SKM-1 treated with dmso at 0.1 percent for 144 hours (cell line): ENCODE measurements around the gene RPEL1.
"Not testable (repeated sequence)": the region's sequence is repeated elsewhere in the genome, so short reads cannot be mapped to it uniquely, and the experiment has no call there.

Source experiments
- DNase-seq: peaks from one replicate; lab custom pipeline; 2025; ENCODE audit not compliant: unreplicated experiment; lab: John Stamatoyannopoulos, UW

Gene RPEL1

DNA sequence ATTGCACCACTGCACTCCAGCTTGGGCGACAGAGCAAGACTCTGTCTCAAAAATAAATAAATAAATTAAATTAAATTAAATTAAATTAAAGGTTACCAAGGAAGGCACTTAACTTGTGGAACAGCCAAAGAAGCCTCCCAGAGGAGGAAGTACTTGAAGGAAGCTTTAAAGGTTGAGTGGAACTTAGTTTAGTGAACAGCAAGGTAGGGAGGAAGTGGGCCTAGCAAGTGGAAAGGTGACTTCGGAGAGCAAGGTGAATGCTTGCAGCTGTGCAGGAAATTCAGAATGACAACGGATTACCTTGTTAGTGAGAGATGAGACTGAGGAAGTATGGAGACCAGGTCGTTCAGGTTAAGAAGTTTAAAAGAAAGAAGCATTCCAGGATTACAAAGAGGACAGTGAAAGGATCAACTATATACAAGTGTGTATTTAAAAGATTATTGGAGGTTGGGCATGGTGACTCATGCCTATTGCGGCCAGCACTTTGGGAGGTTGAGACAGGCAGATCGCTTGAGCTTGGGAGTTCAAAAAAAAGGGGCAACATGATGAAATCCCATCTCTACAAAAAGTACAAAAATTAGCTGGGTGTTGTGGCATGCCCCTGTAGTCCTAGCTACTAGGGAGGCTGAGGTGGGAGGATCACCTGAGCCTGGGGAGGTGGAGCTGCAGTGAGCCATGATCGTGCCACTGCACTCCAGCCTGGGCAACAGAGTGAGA, 12.8 kb upstream of the RPEL1 start:
- DNase-seq: peak; percentile 23

DNA sequence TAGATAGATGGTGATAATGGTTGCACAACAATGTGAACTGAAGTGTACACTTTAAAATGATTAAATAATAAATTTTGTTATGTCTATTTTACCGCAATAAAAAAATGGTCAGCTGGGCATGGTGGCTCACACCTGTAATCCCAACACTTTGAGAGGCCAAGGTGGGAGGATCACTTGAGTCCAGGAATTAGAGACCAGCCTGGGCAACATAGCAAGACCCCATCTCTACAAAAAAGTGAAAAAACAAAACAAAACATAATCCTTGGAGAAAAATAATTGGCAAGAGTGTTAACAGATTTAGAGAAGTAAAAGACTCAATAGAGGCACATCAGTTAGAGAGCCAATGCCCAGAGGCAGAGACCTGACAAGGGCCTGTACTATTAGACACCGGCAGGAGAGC, 9.9 kb upstream of the RPEL1 start:
- DNase-seq: no peak

DNA sequence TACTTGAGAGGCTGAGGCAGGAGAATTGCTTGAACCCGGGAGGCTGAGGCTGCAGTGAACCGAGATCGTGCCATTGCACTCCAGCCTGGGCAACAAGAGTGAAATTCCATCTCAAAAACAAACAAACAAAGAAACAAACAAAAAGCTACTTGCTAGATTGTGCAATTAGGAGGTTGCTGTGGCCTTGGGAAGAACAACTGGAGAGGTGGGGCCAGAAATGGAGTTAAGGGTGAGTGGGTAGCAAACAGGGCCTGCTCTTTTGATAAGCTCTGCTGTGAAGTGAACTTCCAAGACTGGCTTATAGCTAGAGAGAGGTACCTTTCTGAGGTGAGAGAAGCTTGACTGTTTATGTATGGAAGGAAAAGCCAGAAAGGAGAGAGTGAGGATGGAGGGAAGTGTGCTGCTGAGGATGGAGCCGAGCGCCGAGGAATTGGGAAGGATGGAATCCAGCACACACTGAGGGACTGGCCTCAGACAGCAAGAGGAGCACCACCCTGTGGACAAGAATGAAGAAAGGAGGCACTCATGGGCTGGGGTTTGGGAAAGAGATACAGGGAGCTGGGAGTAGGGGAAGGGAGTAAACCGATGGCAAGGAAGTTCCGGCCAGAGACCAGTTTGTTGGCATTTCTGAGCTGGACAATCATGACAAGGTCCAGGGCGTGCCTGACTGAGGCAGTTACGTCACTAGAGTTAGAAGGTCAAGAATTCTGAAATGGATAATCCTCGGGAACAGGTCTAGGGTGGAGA, 7.0 kb upstream of the RPEL1 start:
- DNase-seq: no peak

DNA sequence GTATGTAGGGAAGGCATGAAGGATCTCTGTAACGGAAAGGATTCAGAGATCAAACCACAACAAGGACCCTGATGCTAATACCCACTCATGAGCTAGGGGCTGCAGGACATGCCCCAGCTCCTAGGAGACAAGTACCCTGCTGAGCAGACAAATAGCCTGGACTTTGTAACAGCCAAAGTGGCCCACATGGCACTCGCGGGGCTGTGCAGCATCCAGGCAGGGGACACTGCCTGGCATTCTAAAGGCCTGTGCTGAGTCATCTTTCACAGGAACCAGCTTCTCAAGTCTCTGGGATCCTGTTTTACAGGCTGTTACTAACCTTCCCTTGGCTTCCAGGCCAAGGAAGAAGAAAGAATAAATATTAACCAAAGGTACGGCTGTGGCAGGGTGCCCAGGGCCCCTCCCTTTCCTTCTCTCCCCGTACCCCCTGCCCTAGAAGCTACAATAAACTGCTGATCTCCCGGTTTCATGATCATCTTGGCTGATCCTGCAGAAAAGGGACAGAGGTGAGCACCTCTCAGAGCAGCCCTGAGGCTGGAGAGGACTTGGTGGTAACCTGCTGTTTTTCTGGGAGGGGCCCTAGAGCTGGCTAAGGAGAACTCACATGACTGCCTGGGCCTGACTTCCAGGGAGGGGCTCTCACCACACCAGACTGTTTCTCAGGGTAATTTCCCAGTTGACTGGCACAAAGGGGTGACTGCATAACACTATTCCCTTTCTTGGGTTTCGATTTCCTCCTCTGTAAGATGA, 4.2 kb upstream of the RPEL1 start:
- DNase-seq: no peak

DNA sequence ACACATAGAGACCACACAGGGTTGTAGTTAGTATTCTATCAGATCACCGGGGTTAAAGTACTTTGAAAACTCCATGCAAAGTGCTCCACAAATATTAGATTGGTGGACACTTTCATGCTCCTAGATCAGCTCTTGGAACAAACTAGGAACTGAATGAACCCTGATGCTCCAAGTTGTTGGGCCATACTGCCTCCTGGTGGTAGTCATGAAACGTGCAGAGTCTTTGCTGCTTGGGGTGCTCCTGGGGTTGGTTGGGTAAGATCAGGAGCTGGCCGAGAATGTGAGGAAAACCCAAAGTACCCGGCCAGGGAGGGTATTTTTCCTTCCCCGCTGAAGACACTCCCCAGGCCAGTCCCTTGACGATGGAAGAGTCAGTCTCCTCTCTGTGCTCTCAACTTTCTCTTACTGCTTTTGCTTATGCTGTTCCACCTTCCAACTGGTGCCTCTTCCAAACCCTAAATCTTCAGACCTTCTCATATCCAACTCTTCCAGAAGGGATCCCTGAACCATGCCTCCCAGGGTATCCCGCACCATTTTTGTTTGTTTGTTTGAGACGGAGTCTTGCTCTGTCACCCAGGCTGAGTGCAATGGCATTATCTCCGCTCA, 918 bp upstream of the RPEL1 start:
- DNase-seq: peak; percentile 67

DNA sequence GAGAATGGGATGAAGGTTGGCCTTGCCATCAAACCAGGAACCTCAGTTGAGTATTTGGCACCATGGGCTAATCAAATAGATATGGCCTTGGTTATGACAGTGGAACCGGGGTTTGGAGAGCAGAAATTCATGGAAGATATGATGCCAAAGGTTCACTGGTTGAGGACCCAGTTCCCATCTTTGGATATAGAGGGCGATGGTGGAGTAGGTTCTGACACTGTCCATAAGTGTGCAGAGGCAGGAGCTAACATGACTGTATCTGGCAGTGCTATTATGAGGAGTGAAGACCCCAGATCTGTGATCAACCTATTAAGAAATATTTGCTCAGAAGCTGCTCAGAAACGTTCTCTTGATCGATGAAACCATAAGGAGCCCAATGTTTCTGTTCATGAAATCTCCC, 637 bp downstream of the RPEL1 start:
- DNase-seq: no peak

DNA sequence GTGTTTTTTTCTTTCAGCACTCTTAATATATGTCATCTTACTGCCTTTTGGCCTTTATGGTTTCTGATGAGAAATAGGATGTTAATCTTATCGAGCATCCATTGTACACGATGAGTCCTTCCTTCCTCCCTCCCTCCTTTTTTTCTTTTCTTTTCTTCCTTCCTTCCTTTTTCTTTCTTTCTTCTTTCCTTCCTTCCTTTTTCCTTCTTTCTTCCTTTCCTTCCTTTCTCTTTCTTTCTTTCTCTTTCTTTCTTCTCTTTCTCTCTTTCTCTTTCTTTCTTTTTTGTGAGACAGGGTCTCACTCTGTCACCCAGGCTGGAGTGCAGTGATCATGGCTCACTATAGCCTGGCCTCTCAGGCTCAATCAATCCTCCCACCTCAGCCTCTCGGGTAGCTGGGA, 8.4 kb downstream of the RPEL1 start:
- no peak for DNase-seq

DNA sequence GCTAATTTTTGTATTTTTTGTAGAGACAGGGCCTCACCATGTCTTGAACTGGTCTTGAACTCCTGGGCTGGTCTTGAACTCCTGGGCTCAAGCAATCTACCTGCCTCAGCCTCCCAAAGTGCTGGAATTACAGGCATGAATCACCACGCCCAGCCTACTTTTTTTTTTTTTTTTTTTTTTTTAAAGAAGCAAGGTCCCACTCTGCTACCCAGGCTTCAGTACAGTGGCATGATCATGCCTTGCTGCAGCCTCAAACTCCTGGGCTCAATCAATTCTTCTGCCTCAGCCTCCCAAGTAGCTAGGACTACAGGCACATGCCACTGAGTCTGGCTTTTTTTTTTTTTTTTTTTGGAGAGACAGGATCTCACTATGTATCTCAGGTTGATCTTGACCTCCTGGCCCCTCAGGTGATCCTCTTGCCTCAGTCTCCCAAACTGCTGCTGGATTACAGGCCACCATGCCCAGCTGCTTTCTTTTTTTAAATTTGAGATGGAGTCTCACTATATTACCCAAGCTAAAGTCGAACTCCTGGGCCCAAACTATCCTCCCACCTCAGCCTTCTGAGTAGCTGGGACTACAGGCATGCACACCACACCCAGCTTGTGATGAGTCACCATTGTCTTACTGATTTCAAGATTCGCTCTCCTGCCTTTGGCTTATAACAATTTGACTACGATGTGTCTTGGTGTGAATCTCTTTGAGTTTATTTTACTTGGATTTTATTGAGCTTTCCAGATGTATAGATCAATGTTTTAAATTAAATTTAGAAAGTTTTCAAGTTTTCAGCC, 9.0 kb downstream of the RPEL1 start:
- no peak for DNase-seq

DNA sequence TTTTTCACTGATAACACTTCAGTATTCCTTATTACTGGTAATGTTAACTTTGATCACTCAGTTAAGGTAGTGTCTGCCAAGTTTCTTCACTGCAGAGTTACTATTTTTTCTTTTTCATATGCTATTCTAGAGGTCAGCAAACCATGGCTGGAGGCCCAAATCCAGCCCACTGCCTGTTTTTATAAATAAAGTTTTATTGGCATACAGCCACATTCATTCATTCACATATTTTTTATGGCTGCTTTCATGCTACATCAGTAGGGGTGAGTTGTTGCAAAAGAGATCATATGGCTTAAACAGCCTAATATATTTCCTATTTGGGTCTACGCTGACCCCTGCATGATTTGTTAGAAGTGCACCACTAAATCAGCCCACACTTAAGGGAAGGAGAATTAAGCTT, 10.9 kb downstream of the RPEL1 start:
- DNase-seq: no peak

DNA sequence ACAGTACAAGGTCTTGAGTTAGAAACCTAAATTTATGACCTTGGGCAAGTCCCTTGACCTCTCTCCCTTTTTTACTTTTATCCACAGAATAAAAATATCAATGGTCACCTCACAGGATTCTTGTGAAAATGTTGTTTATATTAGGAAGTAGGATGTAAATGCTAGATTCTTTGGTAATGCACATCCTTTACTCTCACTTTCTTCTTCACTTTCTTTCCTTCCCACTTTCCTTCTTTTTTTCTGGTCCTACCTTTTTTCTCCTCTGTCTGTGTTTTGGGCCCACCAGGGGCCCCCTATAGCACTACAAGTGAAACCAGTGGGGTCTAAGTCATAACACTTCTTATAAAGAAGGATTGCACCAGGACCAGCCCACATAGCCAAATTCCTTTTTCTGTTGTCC, 12.1 kb downstream of the RPEL1 start:
- no peak for DNase-seq

DNA sequence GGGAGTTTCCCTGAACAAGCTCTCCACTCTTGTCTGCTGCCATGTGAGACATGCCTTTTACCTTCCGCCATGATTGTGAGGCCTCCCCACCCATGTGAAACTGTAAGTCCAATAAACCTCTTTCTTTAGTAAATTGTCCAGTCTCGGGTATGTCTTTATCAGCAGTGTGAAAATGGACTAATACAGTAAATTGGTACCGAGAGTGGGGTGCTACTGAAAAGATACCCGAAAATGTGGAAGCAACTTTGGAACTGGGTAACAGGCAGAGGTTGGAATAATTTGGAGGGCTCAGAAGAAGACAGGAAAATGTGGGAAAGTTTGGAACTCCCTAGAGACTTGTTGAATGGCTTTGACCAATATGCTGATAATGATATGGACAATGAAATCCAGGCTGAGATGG, 13.2 kb downstream of the RPEL1 start:
- not testable (repeated sequence) for DNase-seq

DNA sequence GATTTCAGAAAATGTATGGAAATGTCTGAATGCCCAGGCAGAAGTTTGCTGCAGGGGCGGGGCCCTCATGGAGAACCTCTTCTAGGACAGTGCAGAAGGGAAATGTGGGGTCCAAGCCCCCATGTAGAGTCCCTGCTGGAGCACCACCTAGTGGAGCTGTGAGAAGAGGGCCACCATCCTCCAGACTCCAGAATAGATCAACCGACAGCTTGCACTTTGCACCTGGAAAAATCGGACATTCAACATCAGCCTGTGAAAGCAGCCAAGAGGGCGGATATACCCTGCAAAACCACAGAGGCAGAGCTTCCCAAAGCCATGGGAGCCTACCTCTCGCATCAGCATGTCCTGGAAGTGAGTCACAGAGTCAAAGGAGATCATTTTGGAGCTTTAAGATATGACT, 14.3 kb downstream of the RPEL1 start:
- no peak for DNase-seq

DNA sequence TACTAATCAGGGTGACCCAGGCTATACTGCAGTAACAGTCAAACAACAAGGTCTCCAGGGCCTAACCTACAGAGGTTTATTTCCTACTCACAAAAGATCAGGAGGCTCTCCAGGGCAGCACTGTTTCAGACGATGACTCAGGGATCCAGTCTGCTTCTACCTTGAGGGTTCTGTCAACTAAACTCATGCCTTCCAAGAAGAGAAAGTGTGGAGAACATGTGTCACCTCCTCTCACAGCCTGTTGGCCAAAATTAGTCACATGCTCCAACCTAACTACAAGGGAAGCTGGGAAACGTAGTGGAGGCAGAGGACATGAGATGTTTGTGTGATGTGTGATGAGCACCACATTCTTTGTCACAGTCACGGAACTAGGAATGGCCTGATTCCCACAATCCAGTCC, 16.5 kb downstream of the RPEL1 start:
- DNase-seq: no peak

DNA sequence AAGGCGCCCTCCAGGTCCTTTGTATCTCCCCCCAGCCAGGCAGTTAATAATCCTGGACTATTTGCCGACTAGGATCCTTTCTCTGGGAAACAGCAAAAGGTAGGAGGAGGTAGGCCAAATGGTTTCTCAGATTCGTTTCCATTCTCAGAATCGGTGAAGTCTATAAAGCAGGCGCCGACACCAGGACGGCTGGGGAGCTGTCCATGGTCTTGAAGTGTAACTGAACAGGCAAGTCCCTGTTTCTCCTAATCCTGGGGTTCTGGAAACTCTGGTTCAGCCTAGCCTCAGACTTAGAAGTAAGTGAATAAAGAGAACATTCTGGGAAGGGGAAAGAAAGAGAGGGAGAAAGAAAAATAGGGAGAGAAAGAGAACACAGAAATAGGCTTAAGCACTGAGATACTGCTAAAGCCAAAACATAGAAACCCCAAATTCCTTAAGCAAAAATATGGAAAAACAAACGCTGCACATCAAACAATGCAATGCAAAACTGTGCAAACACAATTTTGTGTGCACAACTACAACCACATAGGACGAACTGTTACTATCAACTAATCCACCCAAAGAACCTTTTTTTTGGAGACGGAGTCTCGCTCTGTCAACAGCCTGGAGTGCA, 20.1 kb downstream of the RPEL1 start:
- no peak for DNase-seq

DNA sequence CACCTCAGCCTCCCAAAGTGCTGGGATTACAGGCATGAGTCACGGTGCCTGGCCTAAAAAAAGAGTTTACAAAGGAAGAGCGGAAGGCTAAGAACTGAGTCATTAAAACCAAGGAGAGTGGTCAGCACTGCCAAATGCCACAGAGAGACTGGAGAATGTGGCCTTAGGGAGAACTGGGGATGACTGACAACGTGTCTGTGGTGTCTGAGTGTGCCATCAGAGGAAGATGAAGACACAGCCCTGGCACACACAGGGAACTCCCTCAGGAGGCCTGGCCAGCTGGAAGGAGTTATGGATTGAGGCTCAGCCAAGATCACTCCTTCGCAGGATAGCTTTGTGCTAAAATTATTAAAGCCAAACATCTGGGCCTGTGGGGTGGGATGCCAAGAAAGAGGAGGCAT, 27.4 kb downstream of the RPEL1 start:
- no peak for DNase-seq

DNA sequence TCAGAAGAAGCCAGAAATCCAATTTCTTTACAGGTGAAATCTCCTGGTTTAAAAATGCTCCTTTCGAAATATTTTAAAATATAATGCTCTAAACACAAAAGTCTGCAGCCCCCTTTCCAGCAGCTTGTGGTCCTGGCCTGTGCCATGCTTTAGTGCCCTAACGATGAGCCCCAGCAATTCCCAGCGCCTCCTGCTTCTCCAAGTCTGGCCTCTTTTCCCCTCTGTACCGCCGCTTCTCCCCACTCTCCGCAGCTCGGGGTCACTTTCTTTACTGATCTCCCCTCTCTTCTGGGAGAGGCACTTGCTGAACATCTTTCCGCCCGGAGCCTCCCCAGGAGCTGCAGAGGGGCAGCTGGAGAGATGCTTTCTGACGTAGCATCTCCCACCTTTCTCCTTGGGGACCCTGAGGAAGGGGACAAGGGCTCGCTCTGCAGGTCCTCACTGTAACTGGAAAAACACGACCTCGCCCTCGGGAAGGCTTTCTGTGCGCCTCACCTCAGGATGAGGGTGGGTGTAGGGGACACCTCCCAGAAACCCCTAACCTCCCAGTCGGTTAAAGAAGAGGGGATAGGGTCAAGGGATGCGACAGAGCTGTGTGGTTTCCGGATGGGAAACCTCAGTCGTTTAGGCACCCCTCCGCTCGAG, 30.7 kb downstream of the RPEL1 start:
- no peak for DNase-seq

DNA sequence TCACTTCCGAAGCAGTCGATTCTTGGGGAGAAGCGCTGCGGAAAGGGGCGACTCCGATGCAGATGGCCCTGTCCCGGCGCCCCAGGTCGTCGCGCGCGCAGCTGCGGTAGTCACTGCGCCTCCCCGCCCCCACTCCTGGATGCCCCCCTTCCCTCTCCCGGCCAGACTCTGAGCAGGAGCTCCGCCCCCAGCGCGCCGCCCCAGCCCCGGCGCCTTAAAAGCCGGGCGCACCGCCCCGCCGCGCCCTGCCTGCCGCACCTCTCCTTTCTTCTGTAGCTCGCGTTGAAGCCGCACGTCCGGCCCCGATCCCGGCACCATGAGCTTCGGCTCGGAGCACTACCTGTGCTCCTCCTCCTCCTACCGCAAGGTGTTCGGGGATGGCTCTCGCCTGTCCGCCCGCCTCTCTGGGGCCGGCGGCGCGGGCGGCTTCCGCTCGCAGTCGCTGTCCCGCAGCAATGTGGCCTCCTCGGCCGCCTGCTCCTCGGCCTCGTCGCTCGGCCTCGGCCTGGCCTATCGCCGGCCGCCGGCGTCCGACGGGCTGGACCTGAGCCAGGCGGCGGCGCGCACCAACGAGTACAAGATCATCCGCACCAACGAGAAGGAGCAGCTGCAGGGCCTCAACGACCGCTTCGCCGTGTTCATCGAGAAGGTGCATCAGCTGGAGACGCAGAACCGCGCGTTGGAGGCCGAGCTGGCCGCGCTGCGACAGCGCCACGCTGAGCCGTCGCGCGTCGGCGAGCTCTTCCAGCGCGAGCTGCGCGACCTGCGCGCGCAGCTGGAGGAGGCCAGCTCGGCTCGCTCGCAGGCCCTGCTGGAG, 31.4 kb downstream of the RPEL1 start, which contains the start of gene INA:
TSS of gene INA (plus strand) at position 243 of the 817 bp plus-strand sequence. CDS start at position 317, 74 bp downstream.
- DNase-seq: no peak

DNA sequence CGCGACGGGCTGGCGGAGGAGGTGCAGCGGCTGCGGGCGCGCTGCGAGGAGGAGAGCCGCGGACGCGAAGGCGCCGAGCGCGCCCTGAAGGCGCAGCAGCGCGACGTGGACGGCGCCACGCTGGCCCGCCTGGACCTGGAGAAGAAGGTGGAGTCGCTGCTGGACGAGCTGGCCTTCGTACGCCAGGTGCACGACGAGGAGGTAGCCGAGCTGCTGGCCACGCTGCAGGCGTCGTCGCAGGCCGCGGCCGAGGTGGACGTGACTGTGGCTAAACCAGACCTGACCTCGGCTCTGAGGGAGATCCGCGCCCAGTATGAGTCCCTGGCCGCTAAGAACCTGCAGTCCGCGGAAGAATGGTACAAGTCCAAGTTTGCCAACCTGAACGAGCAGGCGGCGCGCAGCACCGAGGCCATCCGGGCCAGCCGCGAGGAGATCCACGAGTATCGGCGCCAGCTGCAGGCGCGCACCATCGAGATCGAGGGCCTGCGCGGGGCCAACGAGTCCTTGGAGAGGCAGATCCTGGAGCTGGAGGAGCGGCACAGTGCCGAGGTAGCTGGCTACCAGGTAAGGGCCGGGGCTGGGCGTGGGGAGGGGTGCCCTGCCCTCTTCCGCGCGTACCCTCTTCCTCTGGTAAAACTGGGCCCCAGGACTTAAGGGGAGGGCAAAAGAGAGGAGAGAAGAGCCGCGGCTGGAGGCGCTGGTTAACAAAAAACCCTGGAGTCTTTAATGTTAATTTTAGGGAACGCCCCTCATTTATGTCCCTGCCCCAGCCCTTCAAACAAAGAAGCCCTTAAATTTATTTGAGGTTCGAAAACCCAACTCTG, 32.2 kb downstream of the RPEL1 start:
- no peak for DNase-seq
